Measurements from ENCODE around the gene TXNRD1.
A peak's percentile ranks its signal among the peaks of the same experiment; 100 is the strongest.

Gene TXNRD1

GRCh38 chr12:104365921-104366410 lies 150.4 kb downstream of the TXNRD1 start:
- H2BK15ac ChIP-seq (ENCODE audit: low read length), result no peak overlapping the region

DNA sequence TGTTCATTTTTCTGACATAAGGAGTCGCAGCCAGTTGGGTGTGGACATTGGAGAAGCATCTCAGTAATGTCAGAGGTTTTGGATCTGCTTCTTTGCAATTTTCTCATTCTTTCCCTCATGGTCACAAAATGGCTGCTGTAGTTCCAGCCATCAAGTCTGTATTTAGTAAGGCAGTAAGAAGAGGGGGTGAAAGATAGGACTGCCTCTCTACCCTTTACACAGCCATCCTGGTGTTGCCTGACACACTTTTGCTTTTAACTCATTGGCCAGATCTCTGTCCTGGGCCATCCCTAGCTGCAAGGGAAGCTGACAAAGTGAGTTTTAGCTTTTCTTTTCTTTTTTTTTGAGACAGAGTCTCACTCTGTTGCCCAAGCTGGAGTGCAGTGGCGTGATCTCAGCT lies 154.1 kb downstream of the TXNRD1 start:
- Histone ChIP-seq H3K4me3 (ENCODE audit: low read length in 2 of 2) (no peak overlapping the region), H2AFZ (ENCODE audit: low read length) (no peak overlapping the region), H3K9ac (ENCODE audit: low read depth, low read length, poor library complexity) (no peak overlapping the region), H3K9me3 (replicated peaks in 1 of 2; ENCODE audit: control insufficient read depth in 2 of 2, insufficient read depth in 1 of 2, low read depth in 1 of 2, low read length in 2 of 2) (peaks cover 4 to 12% of the 10 kb centered on the region in 2 donors), H3K4me2 (ENCODE audit: insufficient read depth, low read length, poor library complexity, severe bottlenecking) (no peak overlapping the region), H2BK15ac (ENCODE audit: low read length) (no peak overlapping the region), H4K91ac (ENCODE audit: low read depth, low read length, poor library complexity) (no peak overlapping the region), H3K27me3 (ENCODE audit: control insufficient read depth in 3 of 3, insufficient read depth in 3 of 3, low read depth in 1 of 3, low read length in 3 of 3) (no peaks in the 10 kb centered on the region), H3K27ac (replicated peaks; ENCODE audit: low read length) (no peak overlapping the region), H2BK5ac (ENCODE audit: low read length) (no peak overlapping the region), H2AK5ac (ENCODE audit: low read depth, low read length) (no peak overlapping the region), H3K79me1 (ENCODE audit: low read depth, low read length) (no peaks in the 10 kb centered on the region), H3K36me3 (replicated peaks in 1 of 2; ENCODE audit: control insufficient read depth in 2 of 2, insufficient read depth in 2 of 2, low read length in 2 of 2) (no peaks in the 10 kb centered on the region), H3K4ac (ENCODE audit: low read length) (no peak overlapping the region), H2BK120ac (ENCODE audit: low read depth, low read length) (no peak overlapping the region), H2BK12ac (ENCODE audit: low read length) (no peak overlapping the region), H3K23ac (ENCODE audit: low read depth, low read length, poor library complexity) (no peak overlapping the region), H3K4me1 (ENCODE audit: control insufficient read depth in 2 of 2, insufficient read depth in 1 of 2, low read depth in 1 of 2, low read length in 2 of 2) (peaks cover 6 to 8% of the 10 kb centered on the region in 2 donors), H3K18ac (ENCODE audit: low read length) (no peak overlapping the region), H3K14ac (ENCODE audit: low read length) (no peak overlapping the region), H4K8ac (ENCODE audit: low read depth, low read length) (no peak overlapping the region)
- WGBS, 2 donors (ENCODE audit: extremely low coverage in 2 of 2, insufficient read length in 2 of 2, insufficient replicate concordance in 1 of 2), result no CpG with 5 or more reads among the region's 2 CpGs
- DNase-seq (ENCODE audit: low spot score), result no peak

More at GRCh38 chr12:104365921-104366410, 150.4 kb downstream of the TXNRD1 start:
- no peak overlapping the region for H3K27ac ChIP-seq (replicated peaks; ENCODE audit: low read length)
- no peak overlapping the region for H4K8ac ChIP-seq (ENCODE audit: low read depth, low read length)
- no peaks in the 10 kb centered on the region for H3K27me3 ChIP-seq (ENCODE audit: control insufficient read depth in 3 of 3, insufficient read depth in 3 of 3, low read depth in 1 of 3, low read length in 3 of 3)
- H2BK12ac ChIP-seq (ENCODE audit: low read length), result no peak overlapping the region
- H3K9me3 ChIP-seq (replicated peaks in 1 of 2; ENCODE audit: control insufficient read depth in 2 of 2, insufficient read depth in 1 of 2, low read depth in 1 of 2, low read length in 2 of 2), result peaks cover 6 to 22% of the 10 kb centered on the region in 2 donors
- H3K4me2 ChIP-seq (ENCODE audit: insufficient read depth, low read length, poor library complexity, severe bottlenecking), result no peak overlapping the region
- no peak overlapping the region for H3K23ac ChIP-seq (ENCODE audit: low read depth, low read length, poor library complexity)
- H3K18ac ChIP-seq (ENCODE audit: low read length), result no peak overlapping the region
- no peak overlapping the region for H2BK120ac ChIP-seq (ENCODE audit: low read depth, low read length)
- H3K4me3 ChIP-seq (ENCODE audit: low read length in 2 of 2), result no peak overlapping the region
- no peak overlapping the region for H3K4ac ChIP-seq (ENCODE audit: low read length)
- H3K9ac ChIP-seq (ENCODE audit: low read depth, low read length, poor library complexity), result no peak overlapping the region
- no CpG with 5 or more reads among the region's 5 CpGs for WGBS, 2 donors (ENCODE audit: extremely low coverage in 2 of 2, insufficient read length in 2 of 2, insufficient replicate concordance in 1 of 2)
- H4K91ac ChIP-seq (ENCODE audit: low read depth, low read length, poor library complexity), result no peak overlapping the region
- H3K36me3 ChIP-seq (replicated peaks in 1 of 2; ENCODE audit: control insufficient read depth in 2 of 2, insufficient read depth in 2 of 2, low read length in 2 of 2), result no peaks in the 10 kb centered on the region
- no peak overlapping the region for H2AK5ac ChIP-seq (ENCODE audit: low read depth, low read length)
- no peak for DNase-seq (ENCODE audit: low spot score)
- no peak overlapping the region for H2BK5ac ChIP-seq (ENCODE audit: low read length)
- no peak overlapping the region for H3K14ac ChIP-seq (ENCODE audit: low read length)
- H3K79me1 ChIP-seq (ENCODE audit: low read depth, low read length), result no peaks in the 10 kb centered on the region
- peaks cover under 1 to 2% of the 10 kb centered on the region in 2 donors for H3K4me1 ChIP-seq (ENCODE audit: control insufficient read depth in 2 of 2, insufficient read depth in 1 of 2, low read depth in 1 of 2, low read length in 2 of 2)
- no peak overlapping the region for H2AFZ ChIP-seq (ENCODE audit: low read length)

- no peak overlapping the region for H2BK15ac ChIP-seq (ENCODE audit: low read length)
- no peaks in the 10 kb centered on the region for H3K27me3 ChIP-seq (ENCODE audit: control insufficient read depth in 3 of 3, insufficient read depth in 3 of 3, low read depth in 1 of 3, low read length in 3 of 3)
Measured at GRCh38 chr12:104371043-104371870, 155.7 kb downstream of the TXNRD1 start.

GRCh38 chr12:104372061-104372720 lies 156.6 kb downstream of the TXNRD1 start:
- Histone ChIP-seq H2AK5ac (ENCODE audit: low read depth, low read length) (peak overlapping the region; percentile 51), H4K8ac (ENCODE audit: low read depth, low read length) (no peak overlapping the region), H3K27ac (replicated peaks; ENCODE audit: low read length) (no peak overlapping the region), H3K23ac (ENCODE audit: low read depth, low read length, poor library complexity) (no peak overlapping the region), H3K27me3 (ENCODE audit: control insufficient read depth in 3 of 3, insufficient read depth in 3 of 3, low read depth in 1 of 3, low read length in 3 of 3) (no peaks in the 10 kb centered on the region), H4K91ac (ENCODE audit: low read depth, low read length, poor library complexity) (no peak overlapping the region), H3K4me2 (ENCODE audit: insufficient read depth, low read length, poor library complexity, severe bottlenecking) (no peak overlapping the region), H3K14ac (ENCODE audit: low read length) (no peak overlapping the region), H3K4me1 (ENCODE audit: control insufficient read depth in 2 of 2, insufficient read depth in 1 of 2, low read depth in 1 of 2, low read length in 2 of 2) (peaks cover 8% of the 10 kb centered on the region in 2 donors), H2BK15ac (ENCODE audit: low read length) (no peak overlapping the region), H3K4ac (ENCODE audit: low read length) (no peak overlapping the region), H3K9ac (ENCODE audit: low read depth, low read length, poor library complexity) (no peak overlapping the region), H3K36me3 (replicated peaks in 1 of 2; ENCODE audit: control insufficient read depth in 2 of 2, insufficient read depth in 2 of 2, low read length in 2 of 2) (no peaks in the 10 kb centered on the region), H3K18ac (ENCODE audit: low read length) (peak overlapping the region; percentile 30), H3K4me3 (ENCODE audit: low read length in 2 of 2) (no peak overlapping the region), H2BK5ac (ENCODE audit: low read length) (no peak overlapping the region), H2BK12ac (ENCODE audit: low read length) (no peak overlapping the region), H3K79me1 (ENCODE audit: low read depth, low read length) (no peaks in the 10 kb centered on the region), H3K9me3 (replicated peaks in 1 of 2; ENCODE audit: control insufficient read depth in 2 of 2, insufficient read depth in 1 of 2, low read depth in 1 of 2, low read length in 2 of 2) (peaks cover 4 to 12% of the 10 kb centered on the region in 2 donors), H2BK120ac (ENCODE audit: low read depth, low read length) (no peak overlapping the region), H2AFZ (ENCODE audit: low read length) (no peak overlapping the region)
- WGBS, 2 donors (ENCODE audit: extremely low coverage in 2 of 2, insufficient read length in 2 of 2, insufficient replicate concordance in 1 of 2), result no CpG with 5 or more reads among the region's 12 CpGs
- DNase-seq (ENCODE audit: low spot score), result no peak

More at GRCh38 chr12:104371043-104371870, 155.7 kb downstream of the TXNRD1 start:
- Histone ChIP-seq H3K23ac (ENCODE audit: low read depth, low read length, poor library complexity) (no peak overlapping the region), H4K91ac (ENCODE audit: low read depth, low read length, poor library complexity) (no peak overlapping the region), H2AK5ac (ENCODE audit: low read depth, low read length) (no peak overlapping the region), H3K4ac (ENCODE audit: low read length) (no peak overlapping the region), H4K8ac (ENCODE audit: low read depth, low read length) (no peak overlapping the region), H3K14ac (ENCODE audit: low read length) (no peak overlapping the region), H3K18ac (ENCODE audit: low read length) (no peak overlapping the region), H3K4me1 (ENCODE audit: control insufficient read depth in 2 of 2, insufficient read depth in 1 of 2, low read depth in 1 of 2, low read length in 2 of 2) (peaks cover 6 to 8% of the 10 kb centered on the region in 2 donors), H3K9me3 (replicated peaks in 1 of 2; ENCODE audit: control insufficient read depth in 2 of 2, insufficient read depth in 1 of 2, low read depth in 1 of 2, low read length in 2 of 2) (peaks cover 4 to 12% of the 10 kb centered on the region in 2 donors), H2BK5ac (ENCODE audit: low read length) (no peak overlapping the region), H3K4me2 (ENCODE audit: insufficient read depth, low read length, poor library complexity, severe bottlenecking) (no peak overlapping the region), H2BK12ac (ENCODE audit: low read length) (no peak overlapping the region), H2BK120ac (ENCODE audit: low read depth, low read length) (no peak overlapping the region), H3K36me3 (replicated peaks in 1 of 2; ENCODE audit: control insufficient read depth in 2 of 2, insufficient read depth in 2 of 2, low read length in 2 of 2) (no peaks in the 10 kb centered on the region), H2AFZ (ENCODE audit: low read length) (no peak overlapping the region), H3K9ac (ENCODE audit: low read depth, low read length, poor library complexity) (no peak overlapping the region), H3K79me1 (ENCODE audit: low read depth, low read length) (no peaks in the 10 kb centered on the region), H3K27ac (replicated peaks; ENCODE audit: low read length) (no peak overlapping the region), H3K4me3 (ENCODE audit: low read length in 2 of 2) (no peak overlapping the region)
- DNase-seq (ENCODE audit: low spot score), result no peak
- no CpG with 5 or more reads among the region's 15 CpGs for WGBS, 2 donors (ENCODE audit: extremely low coverage in 2 of 2, insufficient read length in 2 of 2, insufficient replicate concordance in 1 of 2)

All from neuronal stem cell (in vitro differentiated cells).